Ascending aorta (tissue), 2 donors: ENCODE measurements around the gene GATAD2B. TPM values are rescaled to one million over a fixed set of nuclear protein-coding genes. Genes with fewer than 3 reads are reported as not detected.
"Not testable (repeated sequence)": the region's sequence is repeated elsewhere in the genome, so short reads cannot be mapped to it uniquely, and the experiment has no call there.

Source experiments
- DNase-seq, 2 donors: peaks; one replicate each; pipeline ENCODE4 v3.0.0-alpha.2; 2019; ENCODE audit warnings: low spot score in 2 of 2
- H3K27ac ChIP-seq, 2 donors: fragments of 200-600 bp; sonication (generic); one replicate each; pipeline ENCODE4 v1.5.1; 2016 to 2017; ENCODE audit warnings: mild to moderate bottlenecking in 1 of 2
- H3K27me3 ChIP-seq: fragments of 200-600 bp; sonication (generic); one replicate; pipeline ENCODE4 v1.5.1; 2017
- H3K36me3 ChIP-seq, 2 donors: fragments of 200-600 bp; sonication (generic); one replicate each; pipeline ENCODE4 v1.5.1; 2016
- H3K4me1 ChIP-seq, 2 donors: fragments of 200-600 bp; sonication (generic); one replicate each; pipeline ENCODE4 v1.5.1; 2016 to 2017; ENCODE audit warnings: mild to moderate bottlenecking in 1 of 2
- H3K4me3 ChIP-seq, 2 donors: fragments of 200-600 bp; sonication (generic); one replicate each; pipeline ENCODE4 v1.5.1; 2016 to 2017; ENCODE audit warnings: mild to moderate bottlenecking in 1 of 2
- H3K9me3 ChIP-seq, 2 donors: fragments of 200-600 bp; sonication (generic); one replicate each; pipeline ENCODE4 v1.5.1; 2016
- CTCF ChIP-seq, 3 experiments: fragments of 200-600 bp in 2 of 3; fragments of 450-650 bp in 1 of 3; sonication (generic) in 2 of 3; IDR thresholded peaks; one replicate each; pipeline ENCODE4 v1.5.1; 2016 to 2019; ENCODE audit warnings: antibody characterized with exemption in 3 of 3, mild to moderate bottlenecking in 1 of 3, moderate library complexity in 1 of 3
- intact Hi-C: fragments of 100-400 bp; cut with DNase I; formaldehyde crosslinking; loops from one replicate; pipeline ENCODE4 v1.15.1; 2023
- total RNA-seq: library from RNA; depleted of rRNA; stranded (reverse); fragments of >200 nt; gene quantifications from one replicate; pipeline ENCODE4 v1.1.0, GENCODE V29; 2016

The GATAD2B gene
- total RNA-seq, 1 donor from 2014 or later, result 9.5 TPM

DNA sequence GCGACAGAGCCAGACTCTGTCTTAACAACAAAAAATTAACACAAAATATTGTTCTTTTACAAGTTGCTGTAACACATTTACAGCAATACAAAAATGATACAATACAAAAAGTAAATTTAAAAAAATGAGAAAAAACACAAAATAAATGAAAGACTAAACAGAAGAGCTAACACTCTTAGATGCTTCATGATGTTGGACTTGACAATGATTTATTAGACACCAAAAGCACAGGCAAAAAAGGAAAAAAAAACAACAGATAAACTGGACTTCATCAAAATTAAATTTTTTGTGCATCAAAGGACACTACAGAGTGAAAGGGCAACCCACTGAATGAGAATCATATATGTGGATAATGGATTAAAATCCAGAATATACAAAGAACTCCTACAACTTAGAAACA, 16.4 kb downstream of the GATAD2B start:
- TF ChIP-seq CTCF (IDR thresholded peaks at IDR 0.05), result no peak
- intact Hi-C loops, result no loop called here
- peaks cover 0 to 8% of the 10 kb centered on the region in 2 donors for H3K36me3 ChIP-seq
- no peak overlapping the region for H3K4me3 ChIP-seq
- peak overlapping the region; percentile 69 to 73 for H3K27ac ChIP-seq
- H3K4me1 ChIP-seq, result peaks cover 3 to 19% of the 10 kb centered on the region in 2 donors
- DNase-seq, result no peak
- H3K27me3 ChIP-seq, result no peaks in the 10 kb centered on the region
- H3K9me3 ChIP-seq, result no peaks in the 10 kb centered on the region

DNA sequence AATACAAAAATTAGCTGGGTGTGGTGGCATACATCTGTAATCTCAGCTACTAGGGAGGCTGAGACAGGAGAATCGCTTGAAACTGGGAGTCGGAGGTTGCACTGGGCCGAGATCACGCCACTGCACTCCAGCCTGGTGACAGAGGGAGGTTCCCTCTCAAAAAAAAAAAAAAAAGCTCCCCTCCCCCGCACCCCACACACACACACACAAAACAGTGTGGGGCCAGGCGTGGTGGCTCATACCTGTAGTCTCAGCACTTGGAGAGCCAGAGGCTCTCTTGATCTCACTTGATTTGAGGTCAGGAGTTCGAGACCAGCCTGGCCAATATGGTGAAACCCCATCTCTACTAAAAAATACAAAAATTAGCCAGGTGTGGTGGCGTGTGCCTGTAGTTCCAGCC, 16.9 kb downstream of the GATAD2B start:
- intact Hi-C loops, result loop anchor here (1.0 kb wide), 1 partner anchor 17 kb away; no protein-coding TSS in a partner anchor
- peak overlapping the region; percentile 69 to 73 for H3K27ac ChIP-seq
- not testable (repeated sequence) for H3K27me3 ChIP-seq

GRCh38 chr1:153903841-153904455, 18.8 kb downstream of the GATAD2B start:
- no peaks in the 10 kb centered on the region for H3K27me3 ChIP-seq
- H3K9me3 ChIP-seq, result no peaks in the 10 kb centered on the region
- H3K4me3 ChIP-seq, result no peak overlapping the region
- TF ChIP-seq CTCF (IDR thresholded peaks at IDR 0.05), result no peak
- H3K4me1 ChIP-seq, result peaks cover 3 to 19% of the 10 kb centered on the region in 2 donors
- intact Hi-C loops, result no loop called here
- peak overlapping the region; percentile 73 to 82 for H3K27ac ChIP-seq
- H3K36me3 ChIP-seq, result peaks cover 11% of the 10 kb centered on the region in 2 donors
- peak in 1 of 2 donors; percentile 63 for DNase-seq

More for the DNA sequence above, 16.9 kb downstream of the GATAD2B start:
- H3K36me3 ChIP-seq, DNase-seq, H3K9me3 ChIP-seq, H3K4me3 ChIP-seq: not testable (repeated sequence)
- H3K4me1 ChIP-seq, result peaks cover 3 to 19% of the 10 kb centered on the region in 2 donors

DNA sequence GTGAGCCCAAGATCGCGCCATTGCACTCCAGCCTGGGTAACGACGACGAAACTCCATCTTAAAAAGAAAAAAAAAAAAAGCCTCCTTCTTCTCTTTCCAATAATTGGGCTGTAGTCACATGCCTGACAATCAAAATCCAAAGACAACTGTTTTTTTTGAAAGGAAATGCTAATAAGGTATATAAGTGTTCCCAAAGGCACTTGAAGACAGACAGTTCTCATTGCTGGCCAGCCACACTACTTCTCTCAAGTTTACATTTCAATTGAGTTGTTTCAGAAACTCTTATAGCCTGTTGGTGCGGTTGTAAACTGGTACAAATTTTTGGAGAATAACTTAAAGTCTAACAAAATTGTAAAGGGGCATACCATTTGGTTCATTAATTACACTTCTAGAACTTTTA, 23.3 kb downstream of the GATAD2B start:
- no peak overlapping the region for H3K4me3 ChIP-seq
- DNase-seq, result no peak
- no peaks in the 10 kb centered on the region for H3K9me3 ChIP-seq
- H3K4me1 ChIP-seq, result peaks cover 0 to 7% of the 10 kb centered on the region in 2 donors
- no peak overlapping the region for H3K27ac ChIP-seq
- intact Hi-C loops, result no loop called here
- no peak for TF ChIP-seq CTCF (IDR thresholded peaks at IDR 0.05)
- peaks cover 3 to 20% of the 10 kb centered on the region in 2 donors for H3K36me3 ChIP-seq
- no peaks in the 10 kb centered on the region for H3K27me3 ChIP-seq

DNA sequence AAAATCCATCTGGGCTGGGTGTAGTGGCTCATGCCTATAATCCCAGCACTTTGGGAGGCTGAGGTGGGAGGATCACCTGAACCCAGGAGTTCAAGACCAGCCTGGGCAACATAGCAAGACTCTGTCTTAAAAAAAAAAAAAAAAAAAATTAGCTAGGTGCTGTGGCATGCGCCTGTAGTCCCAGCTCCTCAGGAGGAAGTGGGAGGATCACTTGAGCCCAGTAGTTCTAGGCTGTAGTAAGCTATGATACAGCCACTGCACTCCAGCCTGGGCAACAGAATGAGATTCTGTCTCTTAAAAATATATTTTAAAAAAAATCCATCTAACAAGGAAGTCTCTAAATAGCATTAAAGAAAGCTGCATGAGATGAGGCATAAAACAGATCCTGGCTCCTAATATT, 26.9 kb downstream of the GATAD2B start:
- DNase-seq, H3K4me3 ChIP-seq, H3K9me3 ChIP-seq, H3K27ac ChIP-seq, intact Hi-C loops, H3K27me3 ChIP-seq, H3K4me1 ChIP-seq: not testable (repeated sequence)
- H3K36me3 ChIP-seq, result peaks cover 3 to 26% of the 10 kb centered on the region in 2 donors

DNA sequence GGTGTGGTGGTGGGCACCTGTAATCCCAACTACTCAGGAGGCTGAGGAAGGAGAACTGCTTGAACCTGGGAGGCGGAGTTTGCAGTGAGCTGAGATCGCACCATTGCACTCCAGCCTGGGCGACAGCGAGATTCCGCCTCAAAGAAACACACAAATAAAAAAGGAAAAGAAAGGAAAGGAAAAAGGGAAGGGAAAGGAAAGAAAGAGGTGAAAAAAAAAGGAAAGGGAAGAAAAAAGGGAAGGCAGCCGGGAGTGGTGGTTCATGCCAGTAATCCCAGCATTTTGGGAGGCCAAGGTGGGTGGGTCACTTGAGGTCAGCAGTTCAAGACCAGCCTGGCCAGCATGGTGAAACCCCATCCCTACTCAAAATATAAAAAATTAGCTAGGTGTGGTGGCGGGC, 31.7 kb downstream of the GATAD2B start:
- H3K9me3 ChIP-seq, H3K27ac ChIP-seq, H3K27me3 ChIP-seq, H3K4me3 ChIP-seq, DNase-seq, intact Hi-C loops, H3K4me1 ChIP-seq: not testable (repeated sequence)
- peaks cover 2 to 10% of the 10 kb centered on the region in 2 donors for H3K36me3 ChIP-seq

- TF ChIP-seq CTCF (IDR thresholded peaks at IDR 0.05), result no peak
- intact Hi-C loops, result no loop called here
These were observed 34.2 kb downstream of the GATAD2B start for GRCh38 chr1:153888533-153888932.

More at GRCh38 chr1:153888533-153888932, 34.2 kb downstream of the GATAD2B start:
- peaks cover 2 to 4% of the 10 kb centered on the region in 2 donors for H3K36me3 ChIP-seq
- no peak overlapping the region for H3K4me3 ChIP-seq
- H3K4me1 ChIP-seq, result peaks cover 0 to 5% of the 10 kb centered on the region in 2 donors
- H3K9me3 ChIP-seq, result no peaks in the 10 kb centered on the region
- DNase-seq, result no peak
- H3K27me3 ChIP-seq, result no peaks in the 10 kb centered on the region
- no peak overlapping the region for H3K27ac ChIP-seq
